RKO (cell line): ENCODE results near the gene ATF2.
A peak's percentile ranks its signal among the peaks of the same experiment; 100 is the strongest.

Experiments used
- DNase-seq: peaks from one replicate; pipeline ENCODE4 v3.0.0-alpha.2; 2016; ENCODE audit warnings: low spot score

Gene ATF2

GRCh38 chr2:175080479-175080878 is 87.5 kb downstream of the ATF2 start:
- DNase-seq: no peak

GRCh38 chr2:175076272-175076671 is 91.7 kb downstream of the ATF2 start:
- DNase-seq: no peak

- no peak for DNase-seq
Observed at GRCh38 chr2:175074478-175074877, 93.5 kb downstream of the ATF2 start.

- DNase-seq: no peak
Observed at GRCh38 chr2:175068534-175068933, 99.5 kb downstream of the ATF2 start.

- no peak for DNase-seq
Observed at GRCh38 chr2:175066411-175066810, 101.6 kb downstream of the ATF2 start.

- DNase-seq: no peak
Observed at GRCh38 chr2:175064797-175065196, 103.2 kb downstream of the ATF2 start.

GRCh38 chr2:175063741-175064140 is 104.3 kb downstream of the ATF2 start:
- no peak for DNase-seq

- no peak for DNase-seq
Observed at GRCh38 chr2:175062787-175063585, 105.0 kb downstream of the ATF2 start.

- no peak for DNase-seq
Observed at GRCh38 chr2:175057078-175057685, 110.8 kb downstream of the ATF2 start.

GRCh38 chr2:175055993-175056392 is 112.0 kb downstream of the ATF2 start:
- no peak for DNase-seq

GRCh38 chr2:175054340-175054739 is 113.7 kb downstream of the ATF2 start:
- DNase-seq: no peak

GRCh38 chr2:175049661-175050060 is 118.3 kb downstream of the ATF2 start:
- DNase-seq: peak; percentile 51

GRCh38 chr2:175048275-175048674 is 119.7 kb downstream of the ATF2 start:
- DNase-seq: no peak

- no peak for DNase-seq
Observed at GRCh38 chr2:175039490-175039889, 128.5 kb downstream of the ATF2 start.

GRCh38 chr2:175039031-175039430 is 129.0 kb downstream of the ATF2 start:
- DNase-seq: no peak

- no peak for DNase-seq
Observed at GRCh38 chr2:175037941-175038340, 130.1 kb downstream of the ATF2 start.

GRCh38 chr2:175036582-175037018 is 131.4 kb downstream of the ATF2 start:
- peak; percentile 79 for DNase-seq

GRCh38 chr2:175035806-175036205 is 132.2 kb downstream of the ATF2 start:
- DNase-seq: no peak

- DNase-seq: no peak
Observed at GRCh38 chr2:175034716-175035115, 133.3 kb downstream of the ATF2 start.

- DNase-seq: peak; percentile 65
Observed at GRCh38 chr2:175030380-175031271, 137.4 kb downstream of the ATF2 start.

- DNase-seq: no peak
Observed at GRCh38 chr2:175027755-175028154, 140.2 kb downstream of the ATF2 start.

GRCh38 chr2:175026385-175026784 is 141.6 kb downstream of the ATF2 start:
- no peak for DNase-seq

GRCh38 chr2:175025946-175026345 is 142.1 kb downstream of the ATF2 start:
- DNase-seq: no peak
